Activated CD4-positive, alpha-beta T cell treated with anti-CD3 and anti-CD28 coated beads, Interleukin-2, amount 50 U/mL, for 1 hour (primary cell): ENCODE measurements around the gene SSBP3.
A peak's percentile ranks its signal among the peaks of the same experiment; 100 is the strongest.
"Not testable (repeated sequence)": the region's sequence is repeated elsewhere in the genome, so short reads cannot be mapped to it uniquely, and the experiment has no call there.

Experiments
- DNase-seq: peaks from one replicate; pipeline ENCODE4 v3.0.0-alpha.2; 2020

The SSBP3 gene

DNA sequence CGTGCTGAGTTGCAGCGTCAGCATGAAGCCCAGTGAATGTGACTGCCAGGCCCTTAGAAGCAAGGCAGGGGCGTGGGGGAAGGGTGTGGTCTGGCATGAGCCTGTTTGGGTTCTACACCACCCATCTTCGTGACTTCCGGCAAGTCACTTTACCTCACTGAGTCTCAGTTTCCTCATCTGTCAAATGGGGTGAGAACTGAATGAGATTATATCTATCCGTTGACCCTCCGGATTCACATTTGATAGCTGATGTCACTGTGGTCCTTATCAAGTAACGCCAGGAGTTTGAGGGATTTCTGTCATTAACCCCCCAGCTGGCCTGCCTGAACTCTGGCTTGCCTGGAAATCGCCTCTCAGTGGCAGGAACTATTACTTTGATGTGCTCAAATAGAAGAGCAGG, 190.7 kb downstream of the SSBP3 start:
- no peak for DNase-seq

DNA sequence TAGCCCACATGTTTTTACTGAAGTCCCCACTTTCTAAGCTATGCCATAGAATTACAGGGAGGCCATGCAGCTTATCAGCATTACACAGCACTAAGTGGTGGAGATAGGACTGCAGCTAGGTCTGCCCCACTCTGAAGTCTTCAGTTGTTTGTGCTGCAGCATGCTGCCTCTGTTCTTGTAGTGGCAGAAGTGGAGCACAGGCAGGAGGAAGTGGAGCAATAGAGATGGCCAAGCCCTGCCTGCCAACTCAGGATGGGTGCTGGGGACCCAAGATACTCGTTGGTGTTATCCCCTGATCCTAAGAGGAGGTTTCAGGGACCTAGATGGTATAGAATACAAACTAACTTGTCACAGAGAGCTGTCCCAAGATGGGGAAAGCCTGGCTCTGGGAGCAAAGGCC, 193.3 kb downstream of the SSBP3 start:
- DNase-seq = no peak

DNA sequence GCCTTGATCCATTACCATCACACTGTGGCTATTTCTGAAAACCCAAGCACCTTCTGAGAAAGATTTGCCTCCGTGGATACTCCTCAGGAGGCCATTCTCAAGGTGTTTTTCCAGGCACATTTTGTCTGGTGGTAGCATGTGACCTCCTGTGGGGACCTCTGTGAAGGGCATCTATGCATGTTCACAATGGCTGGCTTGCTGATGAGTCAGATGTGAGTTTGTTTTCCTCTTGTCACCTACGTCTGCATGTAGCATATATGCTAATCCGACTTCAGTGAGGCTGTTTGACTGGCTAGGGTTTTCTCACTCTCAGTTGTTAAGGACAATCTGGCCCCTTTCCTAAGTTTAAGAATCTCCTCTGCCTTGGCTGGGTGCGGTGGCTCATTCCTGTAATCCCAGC, 198.3 kb downstream of the SSBP3 start:
- not testable (repeated sequence) for DNase-seq

DNA sequence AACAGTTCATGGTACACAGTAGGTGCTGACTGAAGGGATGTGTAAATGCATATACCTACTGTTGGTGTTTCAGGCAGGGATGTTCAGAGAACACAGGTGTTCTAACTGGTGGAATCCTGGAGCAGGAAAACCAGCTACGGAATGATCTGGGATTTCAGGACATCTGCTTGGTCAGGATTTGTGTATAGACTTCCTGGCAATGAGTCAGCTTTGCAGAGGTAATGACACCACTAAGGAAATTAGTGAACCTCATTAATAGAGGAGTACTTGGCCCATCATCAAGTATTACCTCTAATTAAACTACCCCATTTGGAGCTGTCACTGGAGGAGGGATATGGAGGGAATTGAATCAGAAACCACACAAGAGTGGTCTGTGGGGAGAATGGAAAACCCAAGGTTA, 198.9 kb downstream of the SSBP3 start:
- DNase-seq = no peak

DNA sequence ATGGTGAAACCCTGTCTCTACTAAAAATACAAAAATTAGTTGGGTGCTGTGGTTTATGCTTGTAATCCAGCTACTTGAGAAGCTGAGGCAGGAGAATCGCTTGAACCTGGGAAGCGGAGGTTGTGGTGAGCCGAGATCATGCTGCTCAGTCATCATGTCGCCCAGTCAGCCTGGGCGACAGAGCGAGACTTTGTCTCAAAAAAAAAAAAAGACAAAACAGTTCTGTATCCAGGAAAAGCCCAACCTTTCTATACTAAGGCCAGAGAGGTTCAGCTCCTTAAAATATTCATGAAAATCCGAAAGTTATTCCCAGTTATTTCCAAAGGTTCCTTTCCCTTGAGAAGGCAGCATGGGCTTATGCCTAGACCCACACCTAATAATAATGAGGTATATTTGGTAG, 202.0 kb downstream of the SSBP3 start:
- DNase-seq = no peak

DNA sequence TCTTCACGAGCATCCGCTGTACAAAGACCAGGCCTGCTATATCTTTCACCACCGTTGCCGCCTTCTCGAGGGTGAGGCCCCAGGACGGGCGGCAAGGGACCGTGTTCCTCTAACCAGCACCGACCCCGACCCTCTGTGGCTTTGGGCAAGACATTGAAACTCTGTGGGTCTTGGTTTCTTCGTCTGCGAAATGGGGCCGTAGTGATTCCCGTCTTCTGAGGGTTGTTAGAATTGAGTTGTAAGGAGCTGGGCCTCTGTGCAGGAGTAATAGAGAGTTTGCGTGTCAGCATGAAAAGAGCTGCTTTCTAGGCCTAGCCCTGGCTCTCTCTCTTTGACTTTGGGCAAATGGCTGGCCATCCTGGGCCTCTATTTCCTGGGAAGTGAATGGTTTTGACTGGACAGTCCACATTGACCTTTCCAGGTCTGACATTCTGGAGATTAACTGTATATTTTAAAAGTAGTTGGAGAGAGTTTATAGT, 205.6 kb downstream of the SSBP3 start:
- DNase-seq = no peak

DNA sequence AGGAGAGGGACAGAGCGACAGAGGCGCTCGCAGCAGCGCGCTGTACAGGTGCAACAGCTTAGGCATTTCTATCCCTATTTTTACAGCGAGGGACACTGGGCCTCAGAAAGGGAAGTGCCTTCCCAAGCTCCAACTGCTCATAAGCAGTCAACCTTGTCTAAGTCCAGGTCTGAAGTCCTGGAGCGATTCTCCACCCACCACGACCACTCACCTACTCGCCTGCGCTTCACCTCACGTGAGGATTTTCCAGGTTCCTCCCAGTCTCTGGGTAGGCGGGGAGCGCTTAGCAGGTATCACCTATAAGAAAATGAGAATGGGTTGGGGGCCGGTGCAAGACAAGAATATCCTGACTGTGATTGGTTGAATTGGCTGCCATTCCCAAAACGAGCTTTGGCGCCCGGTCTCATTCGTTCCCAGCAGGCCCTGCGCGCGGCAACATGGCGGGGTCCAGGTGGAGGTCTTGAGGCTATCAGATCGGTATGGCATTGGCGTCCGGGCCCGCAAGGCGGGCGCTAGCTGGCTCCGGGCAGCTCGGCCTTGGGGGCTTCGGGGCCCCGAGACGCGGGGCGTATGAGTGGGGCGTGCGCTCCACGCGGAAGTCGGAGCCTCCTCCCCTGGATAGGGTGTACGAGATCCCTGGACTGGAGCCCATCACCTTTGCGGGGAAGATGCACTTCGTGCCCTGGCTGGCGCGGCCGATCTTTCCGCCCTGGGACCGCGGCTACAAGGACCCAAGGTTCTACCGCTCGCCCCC, 206.3 kb downstream of the SSBP3 start, which contains the start of the genes CYB5RL and MRPL37:
Gene CYB5RL, minus strand, starts transcription at position 266 of the 754 bp plus-strand sequence. CDS start 4,414 bp downstream, outside the sequence.
Gene MRPL37, plus strand, starts transcription at position 403 of the 754 bp plus-strand sequence. Its CDS starts 77 bp downstream, at position 480.
- DNase-seq = peak; percentile 84

DNA sequence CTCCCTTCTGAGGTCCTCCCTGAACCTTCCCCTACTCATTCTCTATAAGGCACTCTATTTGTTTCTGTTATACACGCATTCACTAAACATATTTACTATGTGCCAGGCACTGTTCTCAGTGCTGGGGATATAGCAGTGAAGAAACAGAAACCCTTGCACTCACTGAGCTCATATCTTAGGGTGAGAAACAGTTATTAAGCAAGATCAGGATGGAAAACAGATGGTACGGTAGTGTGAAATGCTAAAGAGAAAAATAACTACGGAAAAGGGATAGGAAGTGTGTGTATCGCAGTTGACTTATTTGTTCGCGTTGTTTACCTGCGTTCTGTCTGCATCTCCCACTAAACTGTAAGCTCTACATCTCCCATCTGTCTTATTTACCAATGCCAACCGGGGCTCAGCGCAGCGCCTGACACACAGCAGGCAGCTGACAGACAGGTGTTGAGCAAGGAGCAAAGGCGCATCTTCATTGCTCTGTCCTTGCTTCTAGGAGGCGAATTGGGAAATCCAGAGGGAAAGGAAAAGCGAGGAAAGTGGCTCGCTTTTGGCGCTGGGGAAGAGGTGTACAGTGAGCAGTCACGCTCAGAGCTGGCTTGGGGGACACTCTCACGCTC, 206.9 kb downstream of the SSBP3 start:
- DNase-seq = no peak

DNA sequence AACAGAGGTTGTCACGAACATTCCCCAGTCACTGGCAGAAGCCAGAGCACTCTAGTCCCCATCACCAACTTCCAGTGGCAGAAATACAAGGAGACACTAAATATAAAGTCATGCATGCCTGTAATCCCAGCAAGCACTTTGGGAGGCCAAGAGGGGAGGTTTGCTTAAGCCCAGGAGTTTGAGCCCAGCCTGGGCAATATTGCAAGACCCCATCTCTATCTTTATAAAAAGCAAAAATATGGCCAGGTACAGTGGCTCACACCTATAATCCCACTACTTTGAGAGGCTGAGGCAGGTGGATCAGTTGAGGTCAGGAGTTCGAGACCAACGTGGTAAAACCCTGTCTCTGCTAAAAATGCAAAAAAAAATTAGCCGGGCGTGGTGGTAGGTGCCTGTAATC, 212.7 kb downstream of the SSBP3 start:
- no peak for DNase-seq

DNA sequence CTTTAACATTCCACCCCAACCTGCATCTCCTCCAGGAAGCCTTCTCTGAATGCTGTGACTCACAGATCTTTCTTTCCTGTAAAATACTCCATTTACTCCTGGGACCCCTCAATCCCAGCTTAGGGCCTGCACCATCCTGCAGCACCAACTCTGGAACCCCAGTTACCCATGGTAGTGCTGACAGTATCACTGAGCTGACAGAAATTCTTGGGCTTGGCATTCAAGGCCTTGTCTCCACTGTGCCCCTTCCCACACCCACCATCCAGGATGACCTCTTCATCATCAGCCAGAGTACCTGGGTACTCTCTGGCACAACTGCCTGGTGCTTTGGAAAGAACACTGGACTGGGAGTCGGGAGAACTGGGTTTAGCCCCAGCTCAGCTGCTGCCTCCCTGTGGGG, 214.7 kb downstream of the SSBP3 start:
- DNase-seq = no peak

DNA sequence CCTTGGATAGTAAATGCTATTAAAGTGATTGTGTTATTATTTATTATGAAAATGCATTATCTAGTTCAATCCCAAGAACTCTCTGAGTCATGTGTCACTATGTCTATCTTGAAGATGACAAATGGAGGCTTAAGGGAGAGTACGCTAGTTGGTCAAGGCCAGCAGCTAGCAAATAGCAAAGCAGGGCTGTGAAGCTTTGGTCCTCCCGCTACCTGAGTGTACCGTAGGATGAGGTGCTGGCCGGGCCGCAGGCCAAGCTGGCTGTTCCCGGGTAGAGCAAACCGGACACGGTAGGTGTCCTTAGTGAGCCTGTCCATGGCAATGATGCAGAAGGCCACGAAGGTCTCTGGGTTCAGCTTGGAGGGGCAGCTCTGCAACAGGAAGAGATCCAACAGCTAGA, 215.7 kb downstream of the SSBP3 start:
- DNase-seq = no peak

DNA sequence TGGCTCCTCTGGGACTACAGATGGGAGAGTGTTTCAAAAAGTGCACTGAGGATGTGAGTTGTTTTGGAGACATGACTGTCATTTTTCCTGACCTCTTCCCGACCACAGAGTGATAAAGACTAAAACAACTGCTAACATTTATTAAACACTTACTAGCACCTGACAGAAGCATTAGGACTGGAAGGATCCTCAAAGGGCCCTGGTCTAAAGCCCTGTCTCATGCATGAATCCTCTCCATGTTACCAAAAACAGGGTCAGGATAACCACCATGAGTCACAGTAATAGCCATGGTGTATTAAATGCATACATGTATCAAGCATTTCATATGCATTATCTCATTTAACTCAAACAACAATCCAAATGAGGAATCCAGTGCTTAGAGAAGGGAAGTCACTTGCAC, 217.9 kb downstream of the SSBP3 start:
- no peak for DNase-seq

DNA sequence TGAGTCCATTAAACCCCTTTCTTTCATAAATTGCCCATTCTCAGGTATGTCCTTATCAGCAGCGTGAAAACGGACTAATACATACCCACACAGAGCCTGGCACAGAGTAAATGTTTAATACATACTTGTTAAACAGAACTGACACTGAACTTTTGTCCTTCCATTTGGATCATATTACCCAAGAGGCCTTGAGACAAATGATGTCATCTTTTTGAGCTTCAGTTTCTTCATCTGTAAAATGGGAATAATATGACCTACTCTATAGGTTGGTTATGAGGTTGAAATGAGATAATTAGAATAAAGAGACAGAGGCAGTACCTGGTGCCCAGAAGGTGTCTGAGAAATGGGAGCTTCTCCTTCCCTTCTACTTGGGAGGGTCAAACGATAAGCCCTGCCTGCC, 220.1 kb downstream of the SSBP3 start:
- no peak for DNase-seq

DNA sequence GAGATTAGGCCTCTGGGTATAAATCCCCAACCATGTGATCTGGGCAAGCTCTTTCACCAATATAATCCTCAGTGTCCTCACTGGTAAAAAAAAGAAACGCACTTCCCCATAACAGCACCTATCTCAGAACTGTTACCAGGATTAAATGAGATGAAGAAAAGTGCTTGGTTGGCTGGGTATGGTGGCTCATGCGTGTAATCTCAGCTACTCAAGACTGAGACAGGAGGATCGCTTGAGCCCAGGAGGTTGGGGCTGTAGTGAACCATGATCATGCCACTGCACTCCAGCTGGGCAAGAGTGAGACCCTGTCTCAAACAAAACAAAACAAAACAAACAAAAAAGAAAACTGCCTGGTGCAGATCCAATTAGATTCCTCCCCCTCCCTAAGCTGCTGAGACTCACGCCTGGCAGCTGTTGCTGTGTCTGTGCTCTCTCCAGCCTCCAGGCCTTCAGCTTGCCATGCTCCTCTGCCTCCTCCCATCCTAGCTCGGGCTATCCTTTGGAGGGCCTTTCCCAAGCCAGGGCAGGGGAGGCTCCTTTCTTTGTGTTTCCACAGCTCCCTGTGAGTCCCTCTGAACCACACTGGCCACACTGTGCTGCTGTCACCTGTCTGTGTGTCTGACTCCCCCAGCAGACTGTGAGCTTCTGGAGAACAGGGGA, 225.4 kb downstream of the SSBP3 start:
- DNase-seq = no peak

DNA sequence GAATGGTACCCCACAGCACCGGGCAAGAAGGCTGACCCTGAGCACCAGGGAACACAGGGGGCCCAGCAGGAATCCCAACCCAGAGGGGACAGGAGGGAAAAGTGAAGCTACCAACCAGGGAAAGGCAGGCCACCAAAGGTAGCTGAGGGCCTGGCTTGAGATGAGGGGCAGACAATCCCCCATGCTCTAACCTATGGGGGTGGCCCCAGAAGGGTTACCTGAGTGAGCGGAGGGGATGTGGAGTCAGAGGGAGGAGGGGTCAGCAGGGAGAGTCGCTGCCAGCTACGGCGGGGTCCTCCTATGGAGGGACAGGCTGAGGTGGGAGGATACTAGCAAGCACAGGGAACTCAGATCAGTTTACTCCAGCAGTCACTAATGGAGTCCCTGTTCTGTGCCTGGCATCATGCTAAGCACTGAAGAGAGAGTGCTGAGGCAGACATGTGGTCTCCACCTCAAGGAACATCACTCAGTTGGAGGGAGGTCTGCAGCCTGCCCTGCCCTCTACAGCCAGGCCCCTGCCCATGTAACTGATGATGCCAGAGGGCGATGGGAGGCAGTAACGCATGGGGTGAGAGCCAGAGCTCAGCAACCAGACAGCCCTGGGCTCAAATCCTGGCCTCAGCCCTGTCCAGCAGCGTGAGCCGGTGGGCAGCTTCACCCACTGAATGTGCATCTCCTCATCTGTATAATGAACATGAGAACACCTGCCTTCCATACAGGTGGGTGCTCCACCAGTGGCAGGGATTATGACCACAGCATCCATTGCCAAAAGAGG, 227.7 kb downstream of the SSBP3 start:
- no peak for DNase-seq

DNA sequence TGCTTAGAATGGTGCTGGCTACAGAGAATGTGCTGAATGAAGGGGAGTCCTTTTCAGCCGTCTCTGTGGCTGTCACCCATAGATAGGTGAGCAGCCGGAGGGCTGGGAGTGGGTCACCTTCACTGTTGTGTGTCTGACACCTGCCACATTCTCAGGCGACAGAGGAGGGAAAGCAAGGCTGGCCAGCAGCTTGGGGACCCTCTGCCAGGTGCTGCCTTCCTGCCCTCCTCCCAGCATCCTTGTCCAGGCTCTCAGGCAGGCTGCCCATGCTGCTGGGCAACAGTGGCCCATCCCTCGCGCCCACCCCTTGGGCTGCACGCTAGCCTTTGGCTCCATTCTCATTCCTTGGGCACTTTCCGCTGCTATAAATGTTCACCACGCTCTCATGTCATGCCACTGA, 228.5 kb downstream of the SSBP3 start:
- no peak for DNase-seq

DNA sequence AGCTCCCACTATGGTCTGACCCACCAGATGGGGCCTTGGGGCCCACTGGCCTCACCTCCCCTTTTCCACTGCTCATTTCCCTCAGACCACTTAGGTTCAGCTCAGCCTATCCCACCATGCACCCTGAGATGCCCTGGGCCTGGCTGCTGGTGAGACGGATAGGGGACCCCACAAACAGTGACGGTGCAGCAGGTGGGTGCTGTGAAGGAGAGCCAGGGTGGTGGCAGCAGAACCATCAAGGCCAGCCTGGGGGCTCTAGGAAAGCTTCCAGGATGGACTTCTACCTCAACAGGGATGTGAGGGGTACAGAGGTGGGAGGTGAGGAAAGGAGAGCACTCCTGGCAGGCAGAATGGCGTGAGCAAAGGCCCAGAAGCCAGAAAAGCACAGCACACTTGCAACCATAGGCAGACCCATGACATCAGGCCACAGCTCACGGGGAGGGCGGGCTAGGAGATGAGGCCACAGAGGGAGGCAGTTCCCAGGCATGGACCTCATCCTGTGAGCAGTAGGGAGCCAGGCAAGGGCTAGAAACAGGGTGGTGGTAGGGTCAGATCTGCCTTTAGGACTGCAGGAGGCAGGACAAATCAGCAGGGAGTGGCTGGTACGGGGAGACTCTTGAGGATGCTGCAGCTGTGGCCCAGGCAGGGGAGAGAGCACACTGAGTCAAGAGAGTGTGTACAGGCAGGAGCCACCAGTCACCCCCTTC, 229.4 kb downstream of the SSBP3 start:
- DNase-seq = no peak
